ENCODE measurements around the gene SCYGR3.

Gene SCYGR3

DNA sequence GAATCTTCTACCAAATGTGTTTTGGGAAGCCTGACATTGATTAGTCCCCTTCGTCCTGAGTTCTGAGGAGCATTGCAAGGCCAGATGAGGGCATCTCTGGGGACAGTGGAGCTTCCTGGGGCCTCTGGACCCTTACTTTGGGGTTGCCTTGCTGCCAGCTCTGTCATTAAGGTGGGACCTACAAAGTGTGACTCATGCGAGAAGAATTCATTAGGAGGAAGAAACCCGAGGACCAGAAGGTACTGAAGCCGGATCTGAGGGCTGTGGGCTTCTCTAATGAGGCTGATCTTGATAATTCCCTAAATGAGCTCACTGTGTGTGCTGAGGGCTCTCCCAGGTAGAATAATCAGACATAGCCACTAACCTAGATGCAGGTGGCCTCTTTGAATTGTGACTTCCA is 16.6 kb downstream of the SCYGR3 start:
- TF ChIP-seq, protein P1, sequence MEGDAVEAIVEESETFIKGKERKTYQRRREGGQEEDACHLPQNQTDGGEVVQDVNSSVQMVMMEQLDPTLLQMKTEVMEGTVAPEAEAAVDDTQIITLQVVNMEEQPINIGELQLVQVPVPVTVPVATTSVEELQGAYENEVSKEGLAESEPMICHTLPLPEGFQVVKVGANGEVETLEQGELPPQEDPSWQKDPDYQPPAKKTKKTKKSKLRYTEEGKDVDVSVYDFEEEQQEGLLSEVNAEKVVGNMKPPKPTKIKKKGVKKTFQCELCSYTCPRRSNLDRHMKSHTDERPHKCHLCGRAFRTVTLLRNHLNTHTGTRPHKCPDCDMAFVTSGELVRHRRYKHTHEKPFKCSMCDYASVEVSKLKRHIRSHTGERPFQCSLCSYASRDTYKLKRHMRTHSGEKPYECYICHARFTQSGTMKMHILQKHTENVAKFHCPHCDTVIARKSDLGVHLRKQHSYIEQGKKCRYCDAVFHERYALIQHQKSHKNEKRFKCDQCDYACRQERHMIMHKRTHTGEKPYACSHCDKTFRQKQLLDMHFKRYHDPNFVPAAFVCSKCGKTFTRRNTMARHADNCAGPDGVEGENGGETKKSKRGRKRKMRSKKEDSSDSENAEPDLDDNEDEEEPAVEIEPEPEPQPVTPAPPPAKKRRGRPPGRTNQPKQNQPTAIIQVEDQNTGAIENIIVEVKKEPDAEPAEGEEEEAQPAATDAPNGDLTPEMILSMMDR (IDR thresholded peaks at IDR 0.05; ENCODE audit: low read length) = no peak
- TF ChIP-seq EZH2 (optimal IDR thresholded peaks at IDR 0.05; ENCODE audit: low read depth, low read length) (no peak), EZH2phosphoT487 (IDR thresholded peaks at IDR 0.05; ENCODE audit: low read length) (no peak)
- Histone ChIP-seq H3K9me2 (replicated peaks; ENCODE audit: insufficient read depth, low read length) (no peaks in the 10 kb centered on the region), H3K9ac (ENCODE audit: low read length) (no peak overlapping the region), H3K79me2 (ENCODE audit: low read length) (no peaks in the 10 kb centered on the region), H4K20me1 (ENCODE audit: insufficient read depth, low read length) (no peaks in the 10 kb centered on the region), H3K4me3 (ENCODE audit: low read length) (no peak overlapping the region), H3K4me1 (ENCODE audit: low read length) (peaks cover 4% of the 10 kb centered on the region; the same call in 1 of the 2 replicates), H3K27me3 (replicated peaks; ENCODE audit: insufficient read depth, low read length) (no peaks in the 10 kb centered on the region), H3K4me2 (ENCODE audit: low read depth, low read length) (no peak overlapping the region), H3F3A (ENCODE audit: insufficient read depth, low read length) (no peaks in the 10 kb centered on the region), H2AFZ (ENCODE audit: low read length) (no peak overlapping the region), H3K36me3 (replicated peaks; ENCODE audit: insufficient read depth, low read length) (no peaks in the 10 kb centered on the region), H3K9me3 (replicated peaks; ENCODE audit: insufficient read depth, low read length) (no peaks in the 10 kb centered on the region), H3K27ac (ENCODE audit: low read length) (no peak overlapping the region)
- DNase-seq = no peak

DNA sequence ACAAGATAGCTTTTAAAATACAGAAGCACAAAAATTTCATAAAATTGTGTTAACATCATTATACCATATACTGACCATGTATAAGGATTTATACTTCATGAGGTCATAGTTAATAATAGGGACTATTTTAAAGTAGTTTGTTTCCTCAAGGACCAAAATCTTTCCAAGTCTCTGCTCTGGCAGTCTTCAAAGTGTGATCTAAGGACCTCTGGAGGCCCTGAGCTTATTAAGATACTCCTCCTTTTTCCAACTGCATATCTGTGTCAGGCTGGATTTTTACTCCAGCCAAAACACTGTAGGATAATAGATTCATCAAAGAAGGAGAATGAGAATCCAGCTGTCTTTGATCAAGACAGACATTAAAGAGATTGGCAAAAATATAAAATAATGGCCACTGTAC is 17.6 kb downstream of the SCYGR3 start:
- peaks cover 10% of the 10 kb centered on the region for H3K4me1 ChIP-seq (ENCODE audit: low read length)
- no peak overlapping the region for H3K4me3 ChIP-seq (ENCODE audit: low read length)
- no peaks in the 10 kb centered on the region for H4K20me1 ChIP-seq (ENCODE audit: insufficient read depth, low read length)
- DNase-seq = no peak
- H3K9me3 ChIP-seq (replicated peaks; ENCODE audit: insufficient read depth, low read length) = no peaks in the 10 kb centered on the region
- H3K79me2 ChIP-seq (ENCODE audit: low read length) = no peaks in the 10 kb centered on the region
- H2AFZ ChIP-seq (ENCODE audit: low read length) = no peak overlapping the region
- H3K9me2 ChIP-seq (replicated peaks; ENCODE audit: insufficient read depth, low read length) = no peaks in the 10 kb centered on the region
- no peaks in the 10 kb centered on the region for H3K27me3 ChIP-seq (replicated peaks; ENCODE audit: insufficient read depth, low read length)
- no peak overlapping the region for H3K4me2 ChIP-seq (ENCODE audit: low read depth, low read length)
- H3K27ac ChIP-seq (ENCODE audit: low read length) = no peak overlapping the region
- no peaks in the 10 kb centered on the region for H3K36me3 ChIP-seq (replicated peaks; ENCODE audit: insufficient read depth, low read length)
- H3F3A ChIP-seq (ENCODE audit: insufficient read depth, low read length) = no peaks in the 10 kb centered on the region
- no peak overlapping the region for H3K9ac ChIP-seq (ENCODE audit: low read length)
- TF ChIP-seq EZH2phosphoT487 (IDR thresholded peaks at IDR 0.05; ENCODE audit: low read length) (no peak), EZH2 (optimal IDR thresholded peaks at IDR 0.05; ENCODE audit: low read depth, low read length) (no peak)
- TF ChIP-seq, protein P1 (IDR thresholded peaks at IDR 0.05; ENCODE audit: low read length) = no peak

DNA sequence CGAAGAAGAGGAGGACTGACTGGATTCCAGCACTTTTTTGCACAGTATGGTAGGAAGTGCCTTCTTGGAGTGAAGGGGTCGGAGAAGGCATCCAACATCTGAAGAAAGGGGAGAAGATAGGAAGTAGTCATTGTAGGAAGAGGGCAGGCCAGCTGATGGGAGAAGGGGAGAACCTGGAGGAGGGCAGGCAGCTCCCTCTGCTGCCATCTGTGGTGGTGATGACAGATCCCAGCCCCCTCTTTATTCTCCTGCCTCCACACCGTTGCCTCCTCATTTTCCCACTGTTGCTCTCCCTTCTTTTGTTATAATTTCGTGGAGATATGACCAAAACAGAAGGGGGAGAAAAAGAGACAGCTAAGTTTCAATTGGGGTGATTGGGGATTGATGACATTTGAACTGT is 18.8 kb downstream of the SCYGR3 start:
- no peaks in the 10 kb centered on the region for H4K20me1 ChIP-seq (ENCODE audit: insufficient read depth, low read length)
- no peak for DNase-seq
- no peak overlapping the region for H3K4me2 ChIP-seq (ENCODE audit: low read depth, low read length)
- peaks cover 10% of the 10 kb centered on the region for H3K4me1 ChIP-seq (ENCODE audit: low read length)
- H3K9ac ChIP-seq (ENCODE audit: low read length) = no peak overlapping the region
- TF ChIP-seq EZH2 (optimal IDR thresholded peaks at IDR 0.05; ENCODE audit: low read depth, low read length) (no peak), EZH2phosphoT487 (IDR thresholded peaks at IDR 0.05; ENCODE audit: low read length) (no peak)
- TF ChIP-seq, protein P1 (IDR thresholded peaks at IDR 0.05; ENCODE audit: low read length) = no peak
- no peaks in the 10 kb centered on the region for H3K79me2 ChIP-seq (ENCODE audit: low read length)
- no peaks in the 10 kb centered on the region for H3K27me3 ChIP-seq (replicated peaks; ENCODE audit: insufficient read depth, low read length)
- H2AFZ ChIP-seq (ENCODE audit: low read length) = no peak overlapping the region
- H3F3A ChIP-seq (ENCODE audit: insufficient read depth, low read length) = no peaks in the 10 kb centered on the region
- no peaks in the 10 kb centered on the region for H3K9me3 ChIP-seq (replicated peaks; ENCODE audit: insufficient read depth, low read length)
- H3K36me3 ChIP-seq (replicated peaks; ENCODE audit: insufficient read depth, low read length) = no peaks in the 10 kb centered on the region
- H3K27ac ChIP-seq (ENCODE audit: low read length) = no peak overlapping the region
- H3K4me3 ChIP-seq (ENCODE audit: low read length) = no peak overlapping the region
- H3K9me2 ChIP-seq (replicated peaks; ENCODE audit: insufficient read depth, low read length) = no peaks in the 10 kb centered on the region
